Heart right ventricle (tissue), 16 donors: ENCODE data around the gene CNOT11. TPM values are rescaled to one million over a fixed set of nuclear protein-coding genes. Genes with fewer than 3 reads are reported as not detected.

ENCODE experiments used
- ATAC-seq, 8 donors: fragments of 200-7000 bp; cut with Tn5 transposase; one replicate each; pipeline ENCODE4 v1.9.1; 2020; ENCODE audit warnings: mild to moderate bottlenecking in 8 of 8, moderate library complexity in 8 of 8, moderate number of reproducible peaks in 1 of 8
- DNase-seq, 2 donors: peaks; one replicate each; pipeline ENCODE4 v3.0.0-alpha.2; 2020
- H3K27ac ChIP-seq, 10 donors: fragments of 200-600 bp; sonication (generic) in 2 of 10; one replicate each; pipeline versions ENCODE4 v1.5.0 to v1.8.0; 2020 to 2022; ENCODE audit warnings: mild to moderate bottlenecking in 3 of 10
- H3K27me3 ChIP-seq, 7 donors: fragments of 200-600 bp; one replicate each; pipeline ENCODE4 v1.8.0; 2021 to 2022; ENCODE audit warnings: mild to moderate bottlenecking in 2 of 7
- H3K36me3 ChIP-seq, 9 donors: fragments of 200-600 bp; sonication (generic) in 1 of 9; one replicate each; pipeline versions ENCODE4 v1.5.0 to v1.8.0; 2020 to 2022; ENCODE audit warnings: mild to moderate bottlenecking in 2 of 9
- H3K4me1 ChIP-seq, 9 donors: fragments of 200-600 bp; sonication (generic) in 1 of 9; one replicate each; pipeline versions ENCODE4 v1.5.0 to v1.8.0; 2020 to 2022; ENCODE audit warnings: mild to moderate bottlenecking in 4 of 9
- H3K4me3 ChIP-seq, 10 donors: fragments of 200-600 bp; sonication (generic) in 2 of 10; one replicate each; pipeline versions ENCODE4 v1.5.0 to v1.8.0; 2020 to 2022; ENCODE audit warnings: mild to moderate bottlenecking in 7 of 10, moderate library complexity in 2 of 10
- H3K9me3 ChIP-seq, 11 donors: fragments of 200-600 bp in 10 of 11; sonication (generic) in 2 of 11; one replicate each; pipeline versions ENCODE4 v1.5.0 to v1.8.0; 2013 to 2022; ENCODE audit warnings: mild to moderate bottlenecking in 2 of 11, control low read depth in 1 of 11, moderate library complexity in 1 of 11
- WGBS, 2 donors: extraction: QIAGEN DNeasy Blood & Tissue Kit; methylation state at CpG; one replicate each; pipeline ENCODE4 v1.1.7; 2013; ENCODE audit warnings: inconsistent platforms in 1 of 2; 5-methylcytosine and 5-hydroxymethylcytosine counted together
- intact Hi-C, 10 donors: fragments of 100-400 bp; cut with DNase I; formaldehyde crosslinking; loops; one replicate each; pipeline versions ENCODE4 v1.11.1 to v1.14.2; 2022
- polyA plus RNA-seq, 2 donors: library from polyadenylated mRNA; stranded (reverse); fragments of 200-250 nt; gene quantifications; one replicate each; pipeline ENCODE4 v1.2.3, GENCODE V29; 2013
- total RNA-seq, 10 donors: library from RNA; stranded (reverse); fragmentation: NEBNext Ultra II Directional in 3 of 10; extraction: Animal tissue kit (Norgen Biotek cat#: 25700) in 3 of 10; gene quantifications; one replicate each; pipeline versions ENCODE4 v1.2.1 to v1.2.4, GENCODE V29; 2021 to 2023
- TF ChIP-seq, protein P1 (sequence below), 9 donors: fragments of 200-600 bp; sonication (generic) in 2 of 9; IDR thresholded peaks; one replicate each; pipeline versions ENCODE4 v1.5.0 to v1.8.0; 2021 to 2022; ENCODE audit warnings: antibody characterized with exemption in 9 of 9, mild to moderate bottlenecking in 5 of 9, moderate library complexity in 1 of 9
- donor health status: Arrhythmogenic right ventricular cardiomyopathy.
- donor health status: ischemic (EF 13 %, LVEDD 7.1; RV severe dilation, severe dysfunction).
- donor health status: healthy with polysubstance abuse.
- donor health status: DM: no; HTN: yes; CAD: no.
- donor health status: DM: no; HTN: no; CAD: no.
- donor health status: ischemic (EF 25% LVEDD 6.9; RV normal size, moderate dysfunction).
- donor health status: ischemic (EF 25% LVEDD 5.7; RV mildly dilated, moderate dysfunction).
- donor health status: healthy.
- donor health status: DM: yes; HTN: yes; CAD: no.
- donor health status: Ischemic cardiomyopathy.
- donor health status: ischemic (EF 35%, LVEDD 5.7; RV mildly dilated, moderate dysfunction).
- donor health status: nonischemic (EF 11% LVEDD 7.7; RV severe dilation, severe dysfunction).
- donor health status: DM: yes; HTN: yes; CAD: no.
- donor health status: PGD.
- donor health status: ischemic (EF 29% LVEDD 5.4; RV normal size, mild dysfunction).
- donor health status: nonischemic (EF 23%, LVEDD 6.1; RV moderate dilation, normal function).

The CNOT11 gene
- total and polyA plus RNA-seq, 12 donors = 14.5 to 77.1 (median 43.8) TPM

DNA sequence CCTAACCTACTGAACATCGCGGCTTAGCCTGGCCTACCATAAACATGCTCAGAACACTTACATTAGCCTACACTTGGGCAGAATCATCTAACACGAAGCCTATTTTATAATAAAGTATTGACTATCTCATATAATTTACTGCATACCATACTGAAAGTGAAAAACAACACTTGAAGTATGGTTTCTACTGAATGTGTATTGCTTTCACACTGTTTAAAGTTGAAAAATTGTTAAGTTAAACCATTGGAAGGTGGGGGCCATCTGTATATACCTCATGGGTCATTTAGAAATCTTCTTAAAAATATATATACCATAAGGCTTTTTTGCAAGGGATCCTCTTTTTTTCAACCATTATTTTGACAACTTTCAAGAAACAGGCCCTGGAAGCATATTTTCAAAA, 39.3 kb downstream of the CNOT11 start:
- Histone ChIP-seq H3K4me3 (no peak overlapping the region), H3K36me3 (peaks cover 0 to 84% (median 13%) of the 10 kb centered on the region in 9 donors), H3K27me3 (no peaks in the 10 kb centered on the region), H3K9me3 (no peaks in the 10 kb centered on the region), H3K27ac (no peak overlapping the region), H3K4me1 (peaks cover 0 to 45% (median 0%) of the 10 kb centered on the region in 9 donors)
- WGBS, 2 donors = 98 to 99% methylated on average over 3 of the region's 3 CpGs
- intact Hi-C loops = no loop called here
- ATAC-seq (no peak), DNase-seq (no peak)
- TF ChIP-seq, protein P1, sequence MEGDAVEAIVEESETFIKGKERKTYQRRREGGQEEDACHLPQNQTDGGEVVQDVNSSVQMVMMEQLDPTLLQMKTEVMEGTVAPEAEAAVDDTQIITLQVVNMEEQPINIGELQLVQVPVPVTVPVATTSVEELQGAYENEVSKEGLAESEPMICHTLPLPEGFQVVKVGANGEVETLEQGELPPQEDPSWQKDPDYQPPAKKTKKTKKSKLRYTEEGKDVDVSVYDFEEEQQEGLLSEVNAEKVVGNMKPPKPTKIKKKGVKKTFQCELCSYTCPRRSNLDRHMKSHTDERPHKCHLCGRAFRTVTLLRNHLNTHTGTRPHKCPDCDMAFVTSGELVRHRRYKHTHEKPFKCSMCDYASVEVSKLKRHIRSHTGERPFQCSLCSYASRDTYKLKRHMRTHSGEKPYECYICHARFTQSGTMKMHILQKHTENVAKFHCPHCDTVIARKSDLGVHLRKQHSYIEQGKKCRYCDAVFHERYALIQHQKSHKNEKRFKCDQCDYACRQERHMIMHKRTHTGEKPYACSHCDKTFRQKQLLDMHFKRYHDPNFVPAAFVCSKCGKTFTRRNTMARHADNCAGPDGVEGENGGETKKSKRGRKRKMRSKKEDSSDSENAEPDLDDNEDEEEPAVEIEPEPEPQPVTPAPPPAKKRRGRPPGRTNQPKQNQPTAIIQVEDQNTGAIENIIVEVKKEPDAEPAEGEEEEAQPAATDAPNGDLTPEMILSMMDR (IDR thresholded peaks at IDR 0.05) = no peak

DNA sequence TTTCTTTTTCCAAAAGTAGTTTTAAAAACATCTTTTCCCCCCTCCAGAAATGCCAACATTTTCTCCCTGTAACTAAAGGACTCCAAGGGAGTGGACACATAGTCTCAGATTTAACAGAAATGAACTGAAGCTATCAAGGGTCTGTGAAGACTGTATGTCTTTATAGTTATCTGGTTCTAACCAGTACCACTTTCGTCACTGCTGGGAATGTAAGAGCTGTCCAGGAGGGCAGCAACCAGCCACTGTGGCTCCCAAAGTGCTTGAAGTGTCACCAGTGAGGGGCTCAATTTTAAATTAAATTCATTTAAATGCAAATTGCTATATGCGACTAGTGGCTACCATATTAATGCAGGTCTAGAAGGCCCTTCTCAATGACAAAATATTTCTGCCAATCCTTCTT, 40.9 kb downstream of the CNOT11 start:
- peak in 5 of 8 donors; percentile 38 to 74 (median 58) for ATAC-seq
- Histone ChIP-seq H3K27ac (peak overlapping the region in 1 of 10 donors; percentile 6), H3K36me3 (peaks cover 0 to 72% (median 3%) of the 10 kb centered on the region in 9 donors), H3K27me3 (no peaks in the 10 kb centered on the region), H3K4me1 (peaks cover 0 to 61% (median 4%) of the 10 kb centered on the region in 9 donors), H3K9me3 (no peaks in the 10 kb centered on the region), H3K4me3 (no peak overlapping the region)
- WGBS, 2 donors = 73 to 75% methylated on average over 2 of the region's 2 CpGs
- intact Hi-C loops = no loop called here
- no peak for DNase-seq
- TF ChIP-seq, protein P1 (IDR thresholded peaks at IDR 0.05) = no peak

DNA sequence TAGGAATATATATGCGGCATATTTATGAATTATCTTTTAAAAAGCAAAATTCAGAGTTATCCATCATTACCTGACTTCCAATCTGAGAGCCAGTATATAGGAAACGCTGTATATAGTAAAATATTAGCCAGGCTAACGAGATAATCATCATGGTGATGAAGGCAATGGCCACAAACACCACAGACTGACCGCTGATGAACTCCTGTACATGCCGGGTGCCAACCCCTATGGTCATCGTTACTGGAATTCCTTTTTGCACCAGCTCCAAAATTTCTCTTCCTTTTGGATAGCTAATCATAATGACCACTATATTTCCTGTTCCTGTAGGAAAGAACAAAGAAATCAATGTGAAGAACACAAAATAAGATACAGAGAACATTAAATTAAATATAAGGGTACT, 42.2 kb downstream of the CNOT11 start:
- no peak overlapping the region for H3K27ac ChIP-seq
- ATAC-seq (no peak), DNase-seq (no peak)
- TF ChIP-seq, protein P1 (IDR thresholded peaks at IDR 0.05) = no peak
- intact Hi-C loops = no loop called here
- peaks cover 0 to 74% (median 14%) of the 10 kb centered on the region in 9 donors for H3K4me1 ChIP-seq
- 84% methylated on average over 6 of the region's 6 CpGs for WGBS, 2 donors
- no peak overlapping the region for H3K4me3 ChIP-seq
- H3K9me3 ChIP-seq = no peaks in the 10 kb centered on the region
- H3K36me3 ChIP-seq = peaks cover 0 to 70% (median 3%) of the 10 kb centered on the region in 9 donors
- no peaks in the 10 kb centered on the region for H3K27me3 ChIP-seq

DNA sequence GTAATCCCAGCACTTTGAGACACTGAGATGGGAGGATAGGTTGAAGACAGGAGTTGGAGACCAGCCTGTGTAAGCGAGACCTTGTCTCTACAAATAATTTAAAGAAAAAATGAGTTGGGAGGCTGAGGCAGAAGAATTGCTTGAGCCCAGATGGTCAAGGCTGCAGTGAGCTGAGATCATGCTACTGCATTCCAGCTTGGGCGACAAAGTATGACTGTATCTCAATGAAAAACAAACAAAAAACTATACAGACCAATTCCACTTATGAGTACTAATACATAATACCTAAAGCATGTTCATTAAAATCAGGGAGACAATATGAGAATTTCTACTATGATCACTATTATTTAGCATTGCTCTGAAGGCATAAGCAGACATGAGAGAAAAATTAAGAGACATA, 43.2 kb downstream of the CNOT11 start:
- 81 to 89% methylated on average over 2 of the region's 2 CpGs for WGBS, 2 donors
- no peak for ATAC-seq

More for the DNA sequence above, 43.2 kb downstream of the CNOT11 start:
- Histone ChIP-seq H3K27ac (no peak overlapping the region), H3K4me1 (peaks cover 4 to 85% (median 20%) of the 10 kb centered on the region in 9 donors), H3K36me3 (peaks cover 0 to 69% (median 3%) of the 10 kb centered on the region in 9 donors), H3K27me3 (no peaks in the 10 kb centered on the region), H3K9me3 (no peaks in the 10 kb centered on the region), H3K4me3 (no peak overlapping the region)
- intact Hi-C loops = no loop called here
- TF ChIP-seq, protein P1 (IDR thresholded peaks at IDR 0.05) = no peak
- DNase-seq = no peak
